Endometrial microvascular endothelial cells (primary cell): Measurements from ENCODE around the gene KHDC1. TPM values are rescaled to one million over a fixed set of nuclear protein-coding genes. Genes with fewer than 3 reads are reported as not detected.
"Not testable (repeated sequence)": the region's sequence is repeated elsewhere in the genome, so short reads cannot be mapped to it uniquely, and the experiment has no call there.

ENCODE experiments used
- in situ Hi-C: cut with HindIII; loops from 2 replicates; pipeline ENCODE4 v1.10.0; 2017; ENCODE audit warnings: low sequenced_read_pairs, low pct_unique_long_range_greater_than_20kb; ENCODE audit errors: inconsistent ontology term
- total RNA-seq: library from RNA; depleted of rRNA; stranded (reverse); fragments of >200 nt; gene quantifications from one replicate; pipeline ENCODE4 v1.2.3, GENCODE V29; 2015; ENCODE audit errors: inconsistent ontology term

Gene KHDC1
- total RNA-seq, 1 donor from 2014 or later: 1.6 TPM

- in situ Hi-C loops: no loop called here
Measured at GRCh38 chr6:73194744-73195143, 68.3 kb downstream of the KHDC1 start.

- in situ Hi-C loops: not testable (repeated sequence)
Measured at GRCh38 chr6:73193302-73193701, 69.7 kb downstream of the KHDC1 start.

Other genes starting within 250 kb of the KHDC1 start
- gene KHDC1L, start 37.7 kb downstream of the KHDC1 start, total RNA-seq: not detected
- not detected for gene DPPA5, start 91.1 kb upstream of the KHDC1 start, total RNA-seq
- not detected for gene KHDC3L, start 99.5 kb upstream of the KHDC1 start, total RNA-seq
- not detected for gene OOEP, start 106.7 kb upstream of the KHDC1 start, total RNA-seq
- 0.19 TPM for gene DDX43, start 131.6 kb upstream of the KHDC1 start, total RNA-seq
- 16.9 TPM for gene CGAS, start 189.1 kb upstream of the KHDC1 start, total RNA-seq
- 42.9 TPM for gene MTO1, start 198.5 kb upstream of the KHDC1 start, total RNA-seq